Suprapubic skin (tissue), 3 donors: ENCODE results near the gene CEP78.

Experiments used
- CTCF ChIP-seq, 2 donors: fragments of 200-600 bp in 1 of 2; fragments of 450-650 bp in 1 of 2; sonication (generic) in 1 of 2; IDR thresholded peaks; one replicate each; pipeline ENCODE4 v1.5.1; 2016 to 2019; ENCODE audit warnings: antibody characterized with exemption in 2 of 2, mild to moderate bottlenecking in 1 of 2, moderate library complexity in 1 of 2
- POLR2AphosphoS5 ChIP-seq, 3 donors: sonication (generic); formaldehyde crosslinking; IDR thresholded peaks; one replicate each; pipeline ENCODE4 v1.6.1; 2017; ENCODE audit warnings: antibody characterized with exemption in 3 of 3

GRCh38 chr9:78286125-78286524, 50.2 kb downstream of the CEP78 start:
- no peak for TF ChIP-seq POLR2AphosphoS5 (IDR thresholded peaks at IDR 0.05)
- TF ChIP-seq CTCF (IDR thresholded peaks at IDR 0.05): no peak
